Chondrocyte (in vitro differentiated cells): ENCODE results near the gene SLC35F1. TPM values are rescaled to one million over a fixed set of nuclear protein-coding genes. Genes with fewer than 3 reads are reported as not detected.
A peak's percentile ranks its signal among the peaks of the same experiment; 100 is the strongest.

Source experiments
- DNase-seq: peaks from one replicate; pipeline ENCODE4 v3.0.0; 2021; ENCODE audit warnings: mixed read lengths, low spot score
- H3K27ac Mint-ChIP-seq: one replicate; pipeline ENCODE4 v1.8.0; 2021; ENCODE audit warnings: mild to moderate bottlenecking, moderate library complexity, mixed read lengths; ENCODE audit not compliant: unreplicated experiment
- H3K27me3 Mint-ChIP-seq: 2 replicates; pipeline ENCODE4 v1.8.0; 2021; ENCODE audit warnings: low read depth, mixed read lengths
- H3K36me3 Mint-ChIP-seq: 2 replicates; pipeline ENCODE4 v1.8.0; 2021; ENCODE audit warnings: low read depth, mixed read lengths
- H3K4me1 Mint-ChIP-seq: 2 replicates; pipeline ENCODE4 v1.8.0; 2021; ENCODE audit warnings: low read depth, mild to moderate bottlenecking, mixed read lengths
- H3K4me3 Mint-ChIP-seq: one replicate; pipeline ENCODE4 v1.8.0; 2021; ENCODE audit warnings: mild to moderate bottlenecking, moderate library complexity, mixed read lengths; ENCODE audit not compliant: unreplicated experiment
- H3K9me3 Mint-ChIP-seq: 2 replicates; pipeline ENCODE4 v1.8.0; 2021; ENCODE audit warnings: low read depth, mixed read lengths
- CTCF ChIP-seq: fragments of 200-600 bp; sonication (generic); IDR thresholded peaks from 2 replicates; pipeline ENCODE4 v1.5.0; 2021; ENCODE audit warnings: antibody characterized with exemption, mild to moderate bottlenecking, moderate library complexity
- total RNA-seq: library from RNA; stranded (reverse); gene quantifications from 3 replicates; pipeline ENCODE4 v1.2.1, GENCODE V29; 2021

SLC35F1 gene
- total RNA-seq, 1 donor from 2014 or later: not detected

- DNase-seq: no peak
- no peak overlapping the region for H3K27ac Mint-ChIP-seq
- no peak overlapping the region for H3K4me3 Mint-ChIP-seq
- H3K4me1 Mint-ChIP-seq: peaks cover 4% of the 10 kb centered on the region
- H3K9me3 Mint-ChIP-seq: no peaks in the 10 kb centered on the region
- H3K27me3 Mint-ChIP-seq: no peaks in the 10 kb centered on the region
- no peaks in the 10 kb centered on the region for H3K36me3 Mint-ChIP-seq
- no peak for TF ChIP-seq CTCF
Measured at GRCh38 chr6:118134736-118135135, 227.7 kb downstream of the SLC35F1 start.

GRCh38 chr6:118135371-118135770 is 228.3 kb downstream of the SLC35F1 start:
- H3K9me3 Mint-ChIP-seq: no peaks in the 10 kb centered on the region
- no peak for TF ChIP-seq CTCF
- no peaks in the 10 kb centered on the region for H3K27me3 Mint-ChIP-seq
- peaks cover 4% of the 10 kb centered on the region for H3K4me1 Mint-ChIP-seq
- no peak overlapping the region for H3K4me3 Mint-ChIP-seq
- no peak overlapping the region for H3K27ac Mint-ChIP-seq
- no peaks in the 10 kb centered on the region for H3K36me3 Mint-ChIP-seq
- no peak for DNase-seq

- no peaks in the 10 kb centered on the region for H3K36me3 Mint-ChIP-seq
- TF ChIP-seq CTCF: no peak
- no peaks in the 10 kb centered on the region for H3K9me3 Mint-ChIP-seq
- peaks cover 17% of the 10 kb centered on the region for H3K4me1 Mint-ChIP-seq
- H3K27me3 Mint-ChIP-seq: no peaks in the 10 kb centered on the region
- H3K4me3 Mint-ChIP-seq: no peak overlapping the region
- no peak overlapping the region for H3K27ac Mint-ChIP-seq
- no peak for DNase-seq
Measured at GRCh38 chr6:118141211-118141610, 234.1 kb downstream of the SLC35F1 start.

- Mint-ChIP-seq H3K27ac (peak overlapping the region; percentile 57), H3K36me3 (no peaks in the 10 kb centered on the region), H3K4me3 (no peak overlapping the region), H3K4me1 (peaks cover 41% of the 10 kb centered on the region), H3K9me3 (no peaks in the 10 kb centered on the region), H3K27me3 (no peaks in the 10 kb centered on the region)
- TF ChIP-seq CTCF: no peak
- DNase-seq: no peak
Measured at GRCh38 chr6:118146584-118146983, 239.5 kb downstream of the SLC35F1 start.

GRCh38 chr6:118147511-118147910 is 240.4 kb downstream of the SLC35F1 start:
- no peak for DNase-seq
- Mint-ChIP-seq H3K27ac (no peak overlapping the region), H3K27me3 (no peaks in the 10 kb centered on the region), H3K4me1 (peaks cover 41% of the 10 kb centered on the region), H3K36me3 (no peaks in the 10 kb centered on the region), H3K4me3 (no peak overlapping the region), H3K9me3 (no peaks in the 10 kb centered on the region)
- no peak for TF ChIP-seq CTCF
